AG04449 (cell line): Measurements from ENCODE around the gene SFTA2.
A peak's percentile ranks its signal among the peaks of the same experiment; 100 is the strongest.
"Not testable (repeated sequence)": the region's sequence is repeated elsewhere in the genome, so short reads cannot be mapped to it uniquely, and the experiment has no call there.

Experiments used
- CTCF ChIA-PET: fragments of 350-600 bp; formaldehyde crosslinking; extraction: SDS; loops from one replicate; lab custom pipeline; 2021; ENCODE audit warnings: antibody characterized with exemption; lab: Yijun Ruan, JAX
- POLR2A ChIA-PET: fragments of 400-600, 350-600 bp; formaldehyde crosslinking; extraction: SDS; loops from one replicate; lab custom pipeline; 2020; ENCODE audit warnings: antibody characterized with exemption, inconsistent platforms; lab: Yijun Ruan, JAX
- DNase-seq: peaks from one replicate; pipeline ENCODE4 v3.0.0-alpha.2; 2010; ENCODE audit warnings: low read depth, low spot score
- H3K4me3 ChIP-seq: 2 replicates; pipeline ENCODE4 v1.5.1; 2011; ENCODE audit warnings: low read depth, mild to moderate bottlenecking, control low read depth, low read length
- TF ChIP-seq, protein P1 (sequence below): IDR thresholded peaks from one replicate; pipeline ENCODE4 v1.5.1; 2011; ENCODE audit warnings: mild to moderate bottlenecking, moderate library complexity, low read length, control low read depth, inconsistent platforms; ENCODE audit not compliant: insufficient read depth; ENCODE audit errors: missing control alignments

SFTA2 gene

DNA sequence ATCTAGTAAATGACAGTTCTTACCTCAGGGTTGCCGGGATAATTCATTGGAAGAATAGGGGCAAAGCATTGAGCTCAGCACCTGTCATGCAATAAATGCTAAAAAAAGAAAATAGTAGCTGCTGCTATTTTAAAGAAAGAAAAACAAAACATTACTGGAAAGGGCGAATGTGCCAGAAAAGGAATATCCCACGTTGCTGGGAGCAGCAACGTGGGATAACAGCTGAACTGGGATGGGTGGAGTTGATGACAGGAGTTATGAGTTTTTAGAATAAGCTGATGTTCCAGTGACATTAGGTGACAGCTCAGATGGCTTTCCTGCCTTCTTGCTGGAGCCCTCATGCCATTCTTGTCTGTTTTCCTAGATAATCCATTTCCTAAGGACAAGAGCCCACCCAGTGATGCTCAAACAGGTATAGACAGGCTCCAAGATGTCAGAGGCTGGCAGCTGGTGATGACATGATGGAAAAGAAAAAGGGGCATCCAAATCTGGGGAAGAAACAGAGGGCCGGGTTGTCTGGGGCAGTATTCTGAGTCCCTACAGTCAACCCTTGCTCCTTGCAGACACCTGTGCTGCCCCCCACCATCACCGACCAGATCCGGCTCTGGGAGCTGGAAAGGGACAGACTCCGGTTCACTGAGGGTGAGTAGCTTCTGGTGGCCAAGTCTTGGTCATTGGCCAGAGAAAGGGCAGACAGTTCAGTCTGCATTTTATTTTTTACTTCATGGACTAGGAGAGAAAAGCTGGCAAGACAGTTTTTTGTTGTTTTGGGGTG, 19.0 kb downstream of the SFTA2 start:
- no peak overlapping the region for H3K4me3 ChIP-seq

GRCh38 chr6:30910473-30910872, 21.5 kb downstream of the SFTA2 start:
- POLR2A ChIA-PET, H3K4me3 ChIP-seq, DNase-seq: not testable (repeated sequence)
- CTCF ChIA-PET = interaction anchor here (1.5 to 24.2 kb wide), 3 partner anchors 79 to 165 kb away, joined by 7 to 1346 read pairs (median 258); no protein-coding TSS in a partner anchor

More for the DNA sequence above, 19.0 kb downstream of the SFTA2 start:
- ChIA-PET CTCF (interaction anchor here (0.7 to 24.2 kb wide), 21 partner anchors 9 to 234 kb away, joined by 3 to 1346 read pairs (median 20); partner anchors contain the start of genes DDR1 and MUCL3), POLR2A (interaction anchor here (1.0 to 1.6 kb wide), 4 partner anchors 132 to 175 kb away, joined by 3 to 5 read pairs (median 4); no protein-coding TSS in a partner anchor)
- TF ChIP-seq, protein P1, sequence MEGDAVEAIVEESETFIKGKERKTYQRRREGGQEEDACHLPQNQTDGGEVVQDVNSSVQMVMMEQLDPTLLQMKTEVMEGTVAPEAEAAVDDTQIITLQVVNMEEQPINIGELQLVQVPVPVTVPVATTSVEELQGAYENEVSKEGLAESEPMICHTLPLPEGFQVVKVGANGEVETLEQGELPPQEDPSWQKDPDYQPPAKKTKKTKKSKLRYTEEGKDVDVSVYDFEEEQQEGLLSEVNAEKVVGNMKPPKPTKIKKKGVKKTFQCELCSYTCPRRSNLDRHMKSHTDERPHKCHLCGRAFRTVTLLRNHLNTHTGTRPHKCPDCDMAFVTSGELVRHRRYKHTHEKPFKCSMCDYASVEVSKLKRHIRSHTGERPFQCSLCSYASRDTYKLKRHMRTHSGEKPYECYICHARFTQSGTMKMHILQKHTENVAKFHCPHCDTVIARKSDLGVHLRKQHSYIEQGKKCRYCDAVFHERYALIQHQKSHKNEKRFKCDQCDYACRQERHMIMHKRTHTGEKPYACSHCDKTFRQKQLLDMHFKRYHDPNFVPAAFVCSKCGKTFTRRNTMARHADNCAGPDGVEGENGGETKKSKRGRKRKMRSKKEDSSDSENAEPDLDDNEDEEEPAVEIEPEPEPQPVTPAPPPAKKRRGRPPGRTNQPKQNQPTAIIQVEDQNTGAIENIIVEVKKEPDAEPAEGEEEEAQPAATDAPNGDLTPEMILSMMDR = no peak
- no peak for DNase-seq

DNA sequence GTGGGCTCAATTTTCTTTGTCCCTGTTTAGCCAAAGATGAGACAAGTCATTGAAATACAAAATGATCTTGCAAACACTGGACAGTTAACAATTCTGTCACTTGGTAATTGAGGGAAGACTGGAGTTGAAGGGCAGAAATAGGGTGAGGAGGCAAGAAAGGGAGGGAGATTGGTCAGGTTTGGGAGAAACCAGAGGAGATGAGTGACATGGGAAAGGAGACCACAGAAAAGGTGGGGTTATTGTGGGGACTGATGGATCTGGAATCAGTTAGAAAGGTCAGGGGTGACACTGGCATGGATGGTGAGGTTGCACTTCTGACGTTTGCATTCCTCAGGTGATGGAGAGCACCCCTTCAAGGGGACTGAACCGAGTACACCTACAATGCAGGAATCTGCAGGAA, 23.3 kb downstream of the SFTA2 start:
- POLR2A ChIA-PET = no interaction called here
- CTCF ChIA-PET = interaction anchor here (1.2 to 24.2 kb wide), 4 partner anchors 8 to 167 kb away, joined by 4 to 1346 read pairs (median 131); no protein-coding TSS in a partner anchor
- DNase-seq = no peak
- TF ChIP-seq, protein P1 = no peak
- peak overlapping the region; percentile 89 for H3K4me3 ChIP-seq

GRCh38 chr6:30907758-30908591, 24.0 kb downstream of the SFTA2 start, which contains the start of gene GTF2H4:
Gene GTF2H4, plus strand, starts transcription at chr6:30908207.
- DNase-seq = peak; percentile 86
- TF ChIP-seq, protein P1 = no peak
- ChIA-PET POLR2A (interaction anchor here (0.6 kb wide), 1 partner anchor 85 kb away, joined by 3 read pairs; no protein-coding TSS in a partner anchor), CTCF (interaction anchor here (1.0 to 24.2 kb wide), 5 partner anchors 9 to 168 kb away, joined by 4 to 1346 read pairs (median 4); no protein-coding TSS in a partner anchor)
- peak within 1 kb of the TSS; percentile 89 for H3K4me3 ChIP-seq

GRCh38 chr6:30907290-30907757, 24.6 kb downstream of the SFTA2 start:
- not testable (repeated sequence) for DNase-seq
- peak overlapping the region; percentile 89 for H3K4me3 ChIP-seq
- ChIA-PET CTCF (interaction anchor here (0.6 to 24.2 kb wide), 8 partner anchors 8 to 168 kb away, joined by 4 to 1346 read pairs (median 7); partner anchors contain the start of gene VARS2), POLR2A (interaction anchor here (0.6 kb wide), 1 partner anchor 85 kb away, joined by 3 read pairs; no protein-coding TSS in a partner anchor)

DNA sequence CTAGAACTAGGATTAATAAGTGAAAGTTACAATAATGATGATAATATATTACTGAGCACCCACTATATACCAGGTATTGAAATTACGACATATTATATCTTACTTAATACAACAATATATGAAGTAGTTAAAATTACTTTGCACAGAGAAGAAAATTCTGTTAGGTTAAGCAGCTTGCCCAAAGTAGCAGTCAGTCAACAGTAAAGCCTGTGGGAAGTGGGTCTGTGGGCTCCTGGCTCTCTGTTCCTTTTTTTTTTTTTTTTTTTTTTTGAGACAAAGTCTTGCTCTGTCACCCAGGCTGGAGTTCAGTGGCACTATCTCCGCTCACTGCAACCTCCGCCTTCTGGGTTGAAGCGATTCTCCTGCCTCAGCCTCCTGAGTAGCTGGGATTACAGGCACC, 28.7 kb downstream of the SFTA2 start:
- DNase-seq = no peak
- TF ChIP-seq, protein P1 = no peak
- ChIA-PET POLR2A (no interaction called here), CTCF (interaction anchor here (6.6 to 24.2 kb wide), 2 partner anchors 12 to 172 kb away, joined by 47 to 1346 read pairs; partner anchors contain the start of gene VARS2)
- no peak overlapping the region for H3K4me3 ChIP-seq
